Activated gamma-delta T cell treated with Interleukin-2 at 50 U/mL for 16 hours (primary cell): ENCODE measurements around the gene COL4A1.
"Not testable (repeated sequence)": the region's sequence is repeated elsewhere in the genome, so short reads cannot be mapped to it uniquely, and the experiment has no call there.

Experiments used
- DNase-seq: peaks from one replicate; pipeline ENCODE4 v3.0.0-alpha.2; 2020

Gene COL4A1

DNA sequence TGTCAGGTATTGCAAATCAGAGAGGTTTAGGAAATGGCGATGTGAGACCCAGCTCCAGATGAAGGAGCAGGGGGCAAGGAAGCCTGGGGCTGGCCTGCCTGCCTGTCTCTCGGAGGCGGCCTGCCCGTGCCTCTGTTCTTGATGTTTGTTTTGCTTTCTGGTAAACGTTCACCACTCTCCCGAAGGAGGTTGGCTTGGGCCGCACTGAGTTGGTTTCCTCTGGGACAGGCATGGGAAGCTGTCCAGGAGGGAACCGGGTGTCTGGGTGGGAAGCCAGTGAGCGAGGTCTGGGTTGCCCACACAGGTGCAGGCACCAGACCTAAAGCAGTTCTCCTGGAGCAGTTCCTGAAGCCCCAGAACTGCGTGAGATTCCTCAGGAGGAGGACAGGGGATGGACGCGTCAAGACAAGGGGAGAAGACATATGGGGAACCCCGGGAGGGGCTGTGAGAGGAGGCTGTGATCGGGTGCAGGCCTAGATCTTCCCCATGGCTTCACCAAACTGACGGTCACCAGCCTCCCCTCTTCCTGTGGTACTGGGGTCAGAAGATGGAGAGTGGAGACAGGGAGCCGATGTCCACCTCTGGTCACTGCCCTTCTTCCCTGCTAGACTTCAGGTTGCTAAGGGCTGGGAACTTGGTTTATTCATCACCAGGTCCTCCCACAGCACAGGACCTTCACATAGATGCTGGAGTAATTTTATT lies 15.3 kb upstream of the COL4A1 start:
- DNase-seq: no peak

DNA sequence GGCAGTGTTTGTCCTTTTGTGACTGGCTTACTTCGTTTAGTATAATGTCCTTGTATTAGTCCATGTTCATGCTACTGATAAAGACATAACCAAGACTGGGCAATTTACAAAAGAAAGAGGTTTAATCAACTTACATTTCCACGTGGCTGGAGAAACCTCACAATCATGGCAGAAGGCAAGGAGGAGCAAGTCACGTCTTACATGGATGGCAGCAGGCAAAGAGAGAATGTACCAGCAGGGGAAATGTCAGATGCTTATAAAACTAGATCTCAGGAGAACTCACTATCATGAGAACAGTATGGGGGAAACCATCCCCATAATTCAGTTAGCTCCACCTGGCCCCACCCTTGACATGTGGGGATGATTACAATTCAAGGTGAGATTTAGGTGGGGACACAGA lies 14.6 kb upstream of the COL4A1 start:
- not testable (repeated sequence) for DNase-seq

DNA sequence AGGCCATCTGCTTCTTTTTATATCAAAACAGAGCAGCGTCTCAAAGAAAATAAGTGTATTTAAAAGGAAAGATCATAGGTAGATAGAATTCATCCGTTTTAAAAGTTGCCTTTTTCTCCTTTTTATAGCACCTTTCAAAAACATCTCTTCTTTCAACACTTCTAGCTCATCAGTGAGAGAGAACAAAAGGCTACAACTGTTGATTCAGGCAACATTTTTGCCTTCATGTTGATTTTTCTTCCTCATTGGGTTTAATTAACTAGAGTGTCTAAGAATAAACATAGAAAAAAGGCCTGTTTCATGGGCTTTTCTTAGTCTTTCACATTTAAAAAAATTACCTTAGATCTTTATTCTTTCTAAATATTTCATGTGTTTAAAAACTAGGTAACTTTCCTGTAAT lies 13.7 kb upstream of the COL4A1 start:
- DNase-seq: no peak

DNA sequence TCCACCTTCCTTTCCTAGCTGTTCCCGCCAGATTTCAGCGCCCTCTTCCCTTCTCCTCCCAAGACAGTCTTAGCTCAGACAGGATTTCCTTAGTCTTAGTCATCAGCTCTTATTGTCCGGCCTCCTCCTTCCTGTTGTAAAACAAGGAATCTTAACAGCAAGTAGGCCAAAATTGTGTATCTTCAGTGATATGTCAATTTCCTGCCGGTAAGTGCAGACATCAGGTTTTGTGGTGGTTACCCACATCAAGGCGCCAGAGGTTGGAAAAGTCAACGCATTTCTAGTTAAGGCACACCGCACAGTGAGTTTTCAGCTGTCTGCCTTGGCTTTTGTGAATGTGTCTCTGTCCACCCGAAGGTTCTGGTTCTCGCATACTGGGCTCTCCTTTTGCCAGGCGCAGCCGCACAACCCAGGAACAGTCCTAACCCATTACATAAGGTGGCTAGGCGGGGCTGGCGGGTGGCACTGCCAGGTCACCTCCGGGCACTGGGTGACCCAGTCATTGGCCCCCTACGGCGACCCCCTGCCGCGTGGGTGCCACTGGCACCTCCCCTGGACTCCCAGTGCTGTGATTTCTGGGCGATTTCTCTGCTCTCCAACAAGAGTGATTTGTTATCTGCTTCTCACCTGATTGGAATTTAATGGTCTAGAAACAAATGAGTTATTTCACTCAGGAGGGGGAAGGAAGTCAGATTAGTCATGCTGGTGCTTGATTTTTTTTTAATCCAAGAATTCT lies 13.0 kb upstream of the COL4A1 start:
- DNase-seq: no peak

DNA sequence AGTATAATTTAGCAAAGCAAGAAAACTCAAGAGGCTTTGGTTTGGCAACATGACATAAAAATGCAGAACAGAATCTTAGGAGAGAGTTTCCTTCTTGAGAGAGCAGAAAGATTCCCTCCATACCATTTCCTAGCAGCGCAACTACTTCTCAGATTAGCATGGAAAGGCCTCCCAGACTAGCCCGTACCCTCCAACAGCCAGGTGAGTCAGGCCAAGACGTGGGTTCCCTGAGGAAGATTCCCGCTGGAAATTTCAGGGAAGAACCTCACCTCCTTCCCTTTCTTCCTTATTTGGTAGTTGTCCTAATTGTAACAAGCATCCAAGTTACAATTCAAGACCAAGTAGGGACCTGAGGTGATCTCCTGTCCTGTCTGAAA lies 12.4 kb upstream of the COL4A1 start:
- DNase-seq: no peak

DNA sequence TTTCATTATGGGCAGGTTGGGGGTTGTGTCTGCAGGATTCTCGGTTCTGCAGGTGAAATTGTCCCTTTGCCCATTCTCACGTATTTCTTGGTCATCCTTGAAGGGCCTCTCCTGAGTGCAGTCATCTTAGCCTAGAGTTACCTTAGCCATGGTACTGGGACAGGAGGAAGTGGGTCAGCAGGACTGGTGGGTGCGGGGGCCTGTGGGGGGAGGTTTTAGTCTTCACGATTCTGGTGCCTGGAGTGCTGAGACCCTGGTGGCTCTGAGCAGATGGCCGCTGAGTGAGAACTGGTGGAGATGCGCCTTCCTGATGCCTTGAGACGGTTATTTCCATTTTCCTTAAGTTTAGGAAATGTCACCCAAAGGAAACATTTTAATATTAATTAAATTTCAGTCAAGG lies 12.0 kb upstream of the COL4A1 start:
- DNase-seq: no peak

DNA sequence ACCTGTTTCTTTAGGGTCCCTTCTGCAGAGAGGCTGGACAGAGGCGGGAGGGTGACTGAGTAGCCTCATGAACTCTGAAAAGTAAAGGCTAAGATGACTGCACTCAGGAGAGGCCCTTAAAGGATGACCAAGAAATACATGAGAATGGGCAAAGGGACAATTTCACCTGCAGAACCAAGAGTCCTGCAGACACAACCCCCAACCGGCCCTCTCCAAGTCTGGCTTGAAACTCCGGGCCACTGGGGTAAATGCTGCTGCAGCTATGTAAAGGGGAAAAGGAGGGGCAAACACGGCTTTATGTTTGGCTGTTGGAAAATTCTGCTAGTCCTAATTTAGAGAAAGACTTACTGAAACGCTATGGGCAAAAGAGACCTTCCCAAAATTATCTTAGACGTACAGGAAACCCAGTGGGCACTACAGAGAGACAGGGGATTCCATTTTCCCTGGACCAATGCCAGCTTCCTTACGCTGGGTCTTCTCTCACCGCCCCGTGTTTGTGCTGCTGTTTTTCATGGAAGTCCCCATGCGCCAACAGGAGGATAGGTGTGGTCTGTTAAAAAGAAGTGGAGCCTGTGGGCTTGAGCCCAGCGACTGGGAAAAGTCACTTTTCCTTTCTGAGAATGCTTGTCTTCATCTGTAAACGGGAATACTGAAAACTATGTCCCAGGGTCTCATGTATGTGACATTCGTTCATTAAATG lies 10.7 kb upstream of the COL4A1 start:
- DNase-seq: no peak

DNA sequence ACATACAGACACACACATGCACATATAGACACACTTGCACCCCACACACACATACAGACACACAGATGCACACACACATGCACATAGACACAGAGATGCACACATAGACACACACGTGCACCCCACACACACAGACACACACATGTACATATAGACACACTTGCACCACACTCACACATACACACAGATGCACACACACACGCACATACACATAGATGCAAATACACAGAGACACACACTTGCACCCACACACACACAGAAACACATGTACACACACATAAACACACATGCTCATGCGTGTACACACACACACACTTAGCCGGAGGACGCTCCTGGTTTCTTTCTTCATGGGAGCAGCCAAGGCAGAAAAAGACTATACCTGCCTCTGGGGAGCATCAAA lies 10.1 kb upstream of the COL4A1 start:
- no peak for DNase-seq

DNA sequence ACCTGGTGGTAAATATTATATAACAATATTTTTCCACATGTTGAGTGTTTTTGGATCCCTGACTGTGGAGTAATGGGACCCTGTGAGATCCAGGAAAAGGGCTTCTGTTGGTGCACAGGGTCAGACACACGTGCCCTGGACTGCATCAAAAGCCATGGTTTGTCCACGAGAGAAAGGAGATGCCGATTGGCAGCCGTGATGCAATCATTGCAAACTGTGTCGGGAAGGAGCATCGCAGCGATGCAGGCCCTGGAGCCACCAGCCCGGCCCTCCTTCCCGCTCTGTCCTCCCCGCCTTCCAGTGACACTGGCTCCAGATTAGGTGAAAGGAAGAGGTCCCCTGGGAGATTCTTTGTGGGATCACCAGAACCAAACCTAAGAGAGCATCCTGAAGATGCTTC lies 9.2 kb upstream of the COL4A1 start:
- DNase-seq: no peak

DNA sequence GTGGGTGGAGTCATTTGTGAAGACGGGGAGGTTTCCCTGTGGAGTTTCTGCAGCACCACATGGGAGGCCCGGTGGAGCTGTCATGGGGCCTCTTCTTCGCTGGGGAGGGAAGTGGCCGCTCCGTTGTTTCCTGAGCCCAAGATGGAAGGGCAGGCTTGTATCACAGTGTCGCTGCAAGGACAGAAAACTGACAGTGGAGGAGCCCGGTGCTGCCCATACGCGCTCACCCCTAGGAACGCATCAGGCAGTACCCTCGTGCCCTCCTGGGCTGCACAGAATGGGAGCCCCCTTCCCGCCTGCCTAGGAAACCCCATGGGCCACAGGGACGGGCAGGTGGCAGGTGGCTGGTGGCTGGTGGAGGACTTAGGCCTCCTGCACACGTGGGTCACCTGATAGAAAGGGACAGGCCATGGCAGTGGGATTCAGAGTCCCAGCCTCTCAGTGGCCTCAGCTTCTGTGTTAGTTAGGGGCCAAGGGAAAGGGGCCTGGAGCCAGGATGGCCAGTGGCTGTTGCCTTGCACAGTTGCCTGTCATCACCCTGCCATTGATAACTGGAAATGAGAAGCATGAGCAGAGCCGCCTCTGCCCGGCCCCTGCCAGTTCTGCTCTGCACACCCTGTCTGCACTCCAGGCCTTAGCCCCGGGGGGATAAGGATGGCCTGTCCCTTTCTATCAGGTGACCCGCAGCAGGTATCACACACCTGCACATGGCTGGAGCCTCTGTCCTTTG lies 7.7 kb upstream of the COL4A1 start:
- DNase-seq: no peak

DNA sequence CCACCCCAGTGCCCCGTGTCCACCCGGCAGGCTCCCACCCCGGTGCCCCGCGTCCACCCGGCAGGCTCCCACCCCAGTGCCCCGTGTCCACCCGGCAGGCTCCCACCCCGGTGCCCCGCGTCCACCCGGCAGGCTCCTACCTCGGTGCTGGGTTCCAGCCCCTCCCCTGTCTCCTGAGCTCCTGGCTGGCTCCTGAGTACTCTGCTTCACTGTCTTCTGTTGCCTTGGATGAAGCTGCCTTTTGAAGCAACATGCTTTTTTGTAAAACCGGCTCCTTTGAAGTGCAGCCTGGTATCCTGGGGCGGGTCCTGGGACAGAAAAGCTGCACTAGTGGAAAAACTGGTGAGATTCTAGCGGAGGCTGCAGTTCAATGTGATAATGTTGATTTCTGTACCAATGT lies 6.8 kb upstream of the COL4A1 start:
- not testable (repeated sequence) for DNase-seq

DNA sequence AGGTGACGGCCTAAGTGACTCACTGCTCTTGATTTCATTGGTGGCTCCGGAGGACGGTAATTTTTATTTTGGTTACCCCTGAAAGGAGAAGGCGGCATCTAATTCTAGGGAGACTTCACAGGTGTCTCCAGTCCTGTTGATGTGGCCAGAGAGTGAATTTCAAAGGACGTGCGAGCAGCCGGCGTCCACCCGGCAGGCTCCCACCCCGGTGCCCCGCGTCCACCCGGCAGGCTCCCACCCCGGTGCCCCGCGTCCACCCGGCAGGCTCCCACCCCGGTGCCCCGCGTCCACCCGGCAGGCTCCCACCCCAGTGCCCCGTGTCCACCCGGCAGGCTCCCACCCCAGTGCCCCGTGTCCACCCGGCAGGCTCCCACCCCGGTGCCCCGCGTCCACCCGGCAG lies 6.3 kb upstream of the COL4A1 start:
- DNase-seq: not testable (repeated sequence)

DNA sequence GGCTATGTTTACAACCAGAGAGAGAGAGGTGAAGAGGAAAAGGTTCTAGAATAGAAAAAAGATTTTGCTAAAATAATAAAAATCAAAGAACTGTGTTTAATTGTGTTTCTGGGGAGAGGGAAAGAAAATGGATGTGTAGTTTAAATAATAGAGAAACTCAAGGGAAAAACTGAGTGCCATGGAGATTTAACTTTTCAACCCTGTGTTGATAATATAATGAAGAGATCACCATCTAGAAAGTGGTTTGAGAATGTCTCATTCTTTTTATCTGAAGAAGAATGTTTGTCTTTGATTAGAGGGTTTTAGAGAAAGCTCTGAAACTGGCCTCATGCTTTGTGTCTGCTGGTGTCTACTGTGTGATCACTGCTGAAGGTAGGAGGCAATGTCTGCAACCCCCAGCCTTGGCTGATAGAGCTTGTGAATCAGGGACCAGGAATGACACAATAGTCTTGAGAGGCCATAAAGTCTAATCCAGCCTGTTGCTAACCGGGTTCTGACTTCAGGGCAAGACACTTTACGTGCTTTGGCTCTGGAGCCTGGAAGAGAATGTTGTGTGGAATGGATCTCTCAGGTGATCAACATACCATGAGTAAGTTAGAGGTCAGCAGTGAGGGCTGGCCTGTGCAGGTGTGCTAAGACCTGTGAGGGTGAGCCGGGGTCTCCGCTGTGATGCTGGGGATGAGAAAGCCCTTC lies 5.5 kb upstream of the COL4A1 start:
- DNase-seq: no peak

DNA sequence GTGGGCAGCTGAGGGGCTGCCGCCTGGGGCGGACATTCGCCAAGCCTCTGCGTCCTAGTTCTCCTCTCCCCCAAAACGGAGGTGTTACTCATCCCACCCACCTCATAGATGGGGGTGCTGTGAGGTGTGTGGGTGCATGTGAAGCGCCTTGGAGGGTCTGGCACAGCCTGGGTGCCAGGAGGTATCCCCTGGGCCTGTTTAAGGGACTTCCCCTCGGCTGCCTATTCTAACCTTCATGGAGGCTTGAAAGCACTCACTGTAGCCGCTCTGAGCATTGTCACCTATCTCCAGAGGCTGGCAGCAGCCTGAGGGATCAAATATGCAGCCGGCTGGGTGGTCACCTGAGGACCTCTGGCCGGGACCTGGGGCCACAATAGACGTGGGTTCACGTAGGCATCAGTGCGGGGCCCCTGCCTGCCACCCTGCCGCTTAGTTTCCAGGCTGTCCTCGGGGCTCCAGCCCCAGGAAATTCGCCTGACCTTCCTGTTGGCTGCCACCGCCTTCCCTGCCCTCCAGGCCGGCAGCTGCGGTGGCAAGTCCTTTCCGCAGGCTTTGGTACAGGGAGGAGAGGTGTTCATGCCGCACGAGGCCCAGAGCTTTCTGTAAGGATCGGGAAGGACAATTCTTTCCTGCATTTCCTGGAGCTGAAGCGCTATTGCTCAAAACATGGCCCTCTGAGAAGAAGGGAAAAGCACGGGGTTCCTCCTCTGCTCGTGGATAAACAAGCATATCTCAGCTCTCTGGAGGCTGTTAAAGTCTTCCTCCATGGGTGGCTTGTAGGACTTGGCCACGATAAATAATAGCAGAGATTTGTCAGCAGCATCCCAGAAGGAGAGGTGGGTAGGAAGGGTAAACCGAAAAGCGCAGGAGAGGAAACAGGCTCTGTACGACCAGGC lies 4.7 kb upstream of the COL4A1 start:
- no peak for DNase-seq

DNA sequence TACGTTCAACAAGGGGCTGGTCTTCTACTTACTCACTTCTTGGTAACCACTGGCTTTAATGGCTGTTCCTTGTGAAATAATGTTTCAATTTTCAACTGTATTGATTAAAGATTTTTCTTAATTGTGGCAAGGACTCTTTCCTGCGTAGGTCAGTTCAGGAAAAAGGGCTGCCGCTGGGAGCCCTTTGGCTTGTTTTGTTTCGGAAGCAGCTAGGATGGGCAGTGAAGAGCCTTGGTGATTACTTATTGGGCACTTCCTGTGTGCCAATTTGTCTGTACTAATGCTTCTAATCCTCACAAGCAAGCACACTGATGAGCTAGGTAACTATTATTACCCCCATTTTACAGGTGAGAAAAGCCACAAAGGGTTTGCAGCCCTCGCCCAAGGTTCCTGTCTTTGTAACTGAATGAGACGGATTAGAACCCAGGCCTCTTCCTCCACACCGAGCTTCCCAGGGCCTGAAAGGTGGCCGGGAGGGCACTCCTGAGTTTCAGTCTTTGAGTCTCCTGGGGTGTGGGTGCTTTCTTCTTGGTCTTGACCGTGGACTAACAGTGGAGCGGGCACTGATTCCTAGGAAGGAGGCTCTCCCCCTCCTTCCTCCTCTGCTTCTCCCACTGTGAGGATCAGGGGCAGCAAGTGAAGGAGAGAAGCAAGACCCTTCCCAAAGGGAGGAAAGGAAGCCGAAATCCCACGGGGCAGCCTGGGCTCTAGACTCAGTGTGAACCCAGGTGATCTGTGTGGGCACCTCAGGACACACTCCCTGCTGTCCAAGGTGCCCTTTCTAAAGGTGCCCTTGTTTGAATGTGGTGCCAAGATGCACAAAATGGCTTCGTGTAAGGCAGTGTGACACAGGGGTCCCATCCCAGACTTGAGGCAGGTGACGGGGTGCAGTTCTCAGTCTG lies 3.8 kb upstream of the COL4A1 start:
- DNase-seq: no peak

DNA sequence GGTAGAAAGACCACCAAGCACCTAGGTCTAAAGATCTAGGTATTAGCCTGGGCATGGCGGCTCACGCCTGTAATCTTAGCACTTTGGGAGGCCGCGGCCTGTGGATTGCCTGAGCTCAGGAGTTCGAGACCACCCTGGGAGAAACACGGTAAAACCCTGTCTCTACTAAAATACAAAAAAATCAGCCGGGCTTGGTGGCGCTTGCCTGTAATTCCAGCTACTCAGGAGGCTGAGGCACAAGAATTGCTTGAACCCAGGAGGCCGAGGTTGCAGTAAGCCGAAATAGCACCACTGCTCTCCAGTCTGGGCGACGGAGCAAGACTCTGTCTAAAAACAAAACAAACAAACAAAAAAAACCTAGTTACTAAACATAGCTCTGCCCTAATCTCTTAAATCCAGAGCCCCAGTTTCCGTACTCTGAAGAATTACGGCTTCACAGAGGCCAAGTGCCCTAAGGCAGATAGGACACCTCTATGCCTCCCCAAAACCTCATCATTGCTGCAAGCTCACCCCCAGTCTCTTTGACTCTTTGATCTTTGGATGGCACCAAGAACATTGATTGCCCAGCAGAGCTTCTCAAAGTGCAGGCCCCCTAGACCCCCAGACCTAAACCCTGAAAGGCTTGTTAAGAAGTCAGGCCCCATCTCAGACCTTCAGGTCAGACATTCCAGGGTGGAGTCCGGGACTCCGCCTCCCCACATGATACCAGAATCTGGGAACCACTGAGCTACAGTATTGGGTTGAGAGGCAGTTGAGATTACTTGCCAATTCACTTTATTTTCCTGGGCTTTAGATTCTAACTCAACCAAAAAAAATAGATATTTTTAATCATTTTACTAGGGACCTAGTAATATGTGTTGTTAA lies 2.9 kb upstream of the COL4A1 start:
- no peak for DNase-seq

DNA sequence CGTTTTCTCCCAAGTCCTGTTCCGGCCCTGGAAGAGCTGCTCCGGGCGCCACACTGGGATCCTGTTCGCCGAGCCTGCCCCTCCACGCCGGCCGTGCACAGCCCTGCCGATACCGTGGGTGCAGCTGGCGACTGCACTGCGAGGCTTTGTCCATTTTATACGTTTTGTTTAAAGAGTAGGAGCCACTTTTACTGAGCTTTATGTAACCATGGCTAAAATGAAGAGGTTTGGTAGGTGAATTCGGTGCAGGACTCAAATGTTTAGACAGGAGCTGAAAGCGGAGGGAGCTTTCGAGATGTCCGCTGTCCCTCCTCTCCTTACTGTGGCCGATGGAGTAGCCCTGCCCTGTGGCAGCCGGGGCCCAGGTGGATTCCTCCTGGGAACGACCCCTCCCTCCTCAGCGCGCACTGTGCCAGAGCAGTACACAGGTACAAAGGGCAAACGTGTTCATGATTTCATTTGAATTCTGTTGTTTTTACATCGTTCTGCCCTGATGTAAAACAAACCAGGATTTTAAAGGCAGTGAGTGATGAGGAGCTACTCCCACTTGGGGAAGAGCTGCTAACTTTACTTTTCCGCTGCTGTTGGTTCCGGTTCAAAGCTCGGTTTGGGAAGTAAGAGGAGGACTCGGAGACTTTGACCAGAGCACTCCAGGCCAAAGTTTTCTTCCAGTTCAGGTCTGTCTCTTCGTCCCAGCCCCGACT lies 1.9 kb upstream of the COL4A1 start:
- DNase-seq: no peak

DNA sequence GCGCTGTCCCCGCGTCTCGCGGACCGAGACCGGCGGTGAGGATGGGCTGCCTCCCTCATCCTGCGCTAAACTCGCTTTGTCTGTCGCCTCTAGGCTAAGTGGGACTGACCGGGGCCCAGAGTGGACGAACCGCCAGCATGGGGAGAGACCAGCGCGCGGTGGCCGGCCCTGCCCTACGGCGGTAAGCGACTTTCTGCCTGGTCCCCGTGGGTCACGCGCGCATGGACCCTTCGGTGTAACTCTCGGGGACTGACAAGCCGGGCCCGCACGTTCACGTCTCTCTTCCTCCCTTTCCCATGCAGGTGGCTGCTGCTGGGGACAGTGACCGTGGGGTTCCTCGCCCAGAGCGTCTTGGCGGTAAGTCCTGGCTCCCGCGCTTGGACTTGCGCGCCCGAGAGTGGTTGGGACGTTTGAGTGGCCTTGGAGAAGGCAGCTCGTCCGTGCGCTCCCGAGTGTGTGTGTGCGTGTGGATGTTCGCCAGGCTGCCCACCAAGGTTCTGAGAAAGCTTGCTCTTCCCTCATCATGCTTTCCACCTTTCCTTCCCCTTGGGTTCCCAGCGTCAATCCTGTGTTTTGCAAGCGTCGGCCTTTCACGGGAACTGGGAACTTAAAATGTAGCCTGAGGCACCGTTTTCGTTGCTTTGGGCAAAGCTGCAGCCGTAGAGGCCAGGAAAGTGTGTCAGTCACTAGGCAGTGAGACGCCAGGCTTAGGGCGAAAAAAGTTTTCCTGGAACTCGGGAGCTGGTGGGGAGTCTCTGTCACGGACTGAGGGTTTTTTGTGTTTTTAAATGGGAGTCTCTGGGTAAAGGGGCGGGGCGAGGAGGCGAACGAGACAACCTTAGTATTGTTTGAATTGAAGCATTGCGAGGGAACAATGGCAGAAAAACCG lies 1.1 kb upstream of the COL4A1 start:
- no peak for DNase-seq
